GM18526 (cell line): ENCODE results near the gene TBX3.

Experiments used
- POLR2A ChIP-seq: IDR thresholded peaks from 3 replicates; pipeline ENCODE4 v1.6.1; 2011; ENCODE audit not compliant: insufficient read length; ENCODE audit errors: extremely low read depth

Gene TBX3

GRCh38 chr12:114698566-114699163 lies 14.7 kb upstream of the TBX3 start:
- TF ChIP-seq POLR2A: no peak

GRCh38 chr12:114697741-114698565 lies 14.0 kb upstream of the TBX3 start:
- TF ChIP-seq POLR2A: no peak

- no peak for TF ChIP-seq POLR2A
Observed at GRCh38 chr12:114697243-114697716, 13.3 kb upstream of the TBX3 start.

- no peak for TF ChIP-seq POLR2A
Observed at GRCh38 chr12:114696443-114697242, 12.7 kb upstream of the TBX3 start.

GRCh38 chr12:114695305-114695592 lies 11.3 kb upstream of the TBX3 start:
- no peak for TF ChIP-seq POLR2A

- TF ChIP-seq POLR2A: no peak
Observed at GRCh38 chr12:114694436-114695304, 10.7 kb upstream of the TBX3 start.

GRCh38 chr12:114693532-114693931 lies 9.6 kb upstream of the TBX3 start:
- TF ChIP-seq POLR2A: no peak

GRCh38 chr12:114693059-114693531 lies 9.1 kb upstream of the TBX3 start:
- TF ChIP-seq POLR2A: no peak

GRCh38 chr12:114692186-114693058 lies 8.4 kb upstream of the TBX3 start:
- TF ChIP-seq POLR2A: no peak

- TF ChIP-seq POLR2A: no peak
Observed at GRCh38 chr12:114691763-114692185, 7.8 kb upstream of the TBX3 start.

GRCh38 chr12:114691196-114691595 lies 7.2 kb upstream of the TBX3 start:
- no peak for TF ChIP-seq POLR2A

GRCh38 chr12:114690267-114691135 lies 6.5 kb upstream of the TBX3 start:
- TF ChIP-seq POLR2A: no peak
